Uterus (tissue), 4 donors: ENCODE data around the gene AKNA. TPM values are rescaled to one million over a fixed set of nuclear protein-coding genes. Genes with fewer than 3 reads are reported as not detected.

Source experiments
- DNase-seq, 2 donors: peaks; one replicate each; pipeline ENCODE4 v3.0.0-alpha.2; 2019 to 2020
- H3K27ac ChIP-seq, 2 donors: fragments of 200-600 bp; sonication (generic); 1 replicate in 1 of 2; 2 replicates in 1 of 2; pipeline ENCODE4 v1.5.1; 2016 to 2018
- H3K27me3 ChIP-seq, 2 donors: fragments of 200-600 bp; sonication (generic); one replicate each; pipeline ENCODE4 v1.5.1; 2018 to 2019; ENCODE audit warnings: control low read depth in 1 of 2
- H3K36me3 ChIP-seq, 2 donors: fragments of 200-600 bp; sonication (generic); one replicate each; pipeline ENCODE4 v1.5.1; 2019; ENCODE audit warnings: control low read depth in 1 of 2
- H3K4me1 ChIP-seq, 2 donors: fragments of 200-600 bp; sonication (generic); one replicate each; pipeline ENCODE4 v1.5.1; 2018 to 2019; ENCODE audit warnings: control low read depth in 1 of 2
- H3K4me3 ChIP-seq, 2 donors: fragments of 200-600 bp; sonication (generic); 1 replicate in 1 of 2; 2 replicates in 1 of 2; pipeline ENCODE4 v1.5.1; 2018 to 2019; ENCODE audit warnings: mild to moderate bottlenecking in 1 of 2
- H3K9me3 ChIP-seq, 2 donors: fragments of 200-600 bp; sonication (generic); one replicate each; pipeline ENCODE4 v1.5.1; 2019; ENCODE audit warnings: control low read depth in 1 of 2
- CTCF ChIP-seq, 4 experiments: fragments of 200-600 bp in 2 of 4; fragments of 450-650 bp in 2 of 4; sonication (generic) in 2 of 4; IDR thresholded peaks; one replicate each; pipeline ENCODE4 v1.5.1; 2016 to 2019; ENCODE audit warnings: antibody characterized with exemption in 4 of 4, mild to moderate bottlenecking in 2 of 4, moderate library complexity in 1 of 4
- POLR2A ChIP-seq, 2 donors: fragments of 450-650 bp; IDR thresholded peaks; one replicate each; pipeline ENCODE4 v1.6.1; 2016; ENCODE audit warnings: antibody characterized with exemption in 2 of 2, mild to moderate bottlenecking in 1 of 2, moderate library complexity in 1 of 2
- intact Hi-C: fragments of 100-400 bp; cut with DNase I; formaldehyde crosslinking; loops from one replicate; pipeline ENCODE4 v1.15.1; 2023; ENCODE audit warnings: low total_unique reads
- total RNA-seq, 4 donors: library from RNA; depleted of rRNA in 3 of 4; stranded (reverse); fragments of >200 nt in 3 of 4; gene quantifications; one replicate each; pipeline versions ENCODE4 v1.1.0 to v1.2.4, GENCODE V29; 2014 to 2023
- donor health status: DM: yes; HTN: yes; CAD: no.

The AKNA gene
- total RNA-seq, 4 donors from 2014 or later: 24.1 to 123 (median 34.3) TPM

- intact Hi-C loops: loop anchor here (2.0 kb wide), 1 partner anchor 137 kb away; the partner anchor contains the start of gene COL27A1
- Histone ChIP-seq H3K27ac (no peak overlapping the region), H3K4me3 (no peak overlapping the region), H3K27me3 (no peaks in the 10 kb centered on the region), H3K4me1 (no peaks in the 10 kb centered on the region), H3K9me3 (no peaks in the 10 kb centered on the region), H3K36me3 (no peaks in the 10 kb centered on the region)
- DNase-seq: peak; percentile 5 to 9
- no peak for TF ChIP-seq CTCF (IDR thresholded peaks at IDR 0.05)
- TF ChIP-seq POLR2A (IDR thresholded peaks at IDR 0.05): no peak
Measured at GRCh38 chr9:114291886-114292590, 95.7 kb downstream of the AKNA start.

GRCh38 chr9:114291064-114291474, 96.7 kb downstream of the AKNA start:
- intact Hi-C loops: loop anchor here (2.0 kb wide), 1 partner anchor 136 kb away; the partner anchor contains the start of gene COL27A1
- TF ChIP-seq POLR2A (IDR thresholded peaks at IDR 0.05) (no peak), CTCF (IDR thresholded peaks at IDR 0.05) (peak; percentile 87 to 94 (median 88))
- no peaks in the 10 kb centered on the region for H3K27me3 ChIP-seq
- DNase-seq: peak; percentile 76 to 82
- H3K36me3 ChIP-seq: no peaks in the 10 kb centered on the region
- H3K4me1 ChIP-seq: no peaks in the 10 kb centered on the region
- no peak overlapping the region for H3K27ac ChIP-seq
- no peaks in the 10 kb centered on the region for H3K9me3 ChIP-seq
- no peak overlapping the region for H3K4me3 ChIP-seq

- TF ChIP-seq POLR2A (IDR thresholded peaks at IDR 0.05) (no peak), CTCF (IDR thresholded peaks at IDR 0.05) (no peak)
- Histone ChIP-seq H3K36me3 (no peaks in the 10 kb centered on the region), H3K27me3 (no peaks in the 10 kb centered on the region), H3K4me1 (no peaks in the 10 kb centered on the region), H3K9me3 (no peaks in the 10 kb centered on the region), H3K4me3 (no peak overlapping the region), H3K27ac (no peak overlapping the region)
- intact Hi-C loops: loop anchor here (2.0 kb wide), 1 partner anchor 136 kb away; the partner anchor contains the start of gene COL27A1
- DNase-seq: no peak
Measured at GRCh38 chr9:114290561-114290986, 97.2 kb downstream of the AKNA start.

- peak; percentile 14 to 16 for DNase-seq
- no peaks in the 10 kb centered on the region for H3K27me3 ChIP-seq
- H3K27ac ChIP-seq: no peak overlapping the region
- H3K36me3 ChIP-seq: no peaks in the 10 kb centered on the region
- no peaks in the 10 kb centered on the region for H3K4me1 ChIP-seq
- H3K9me3 ChIP-seq: no peaks in the 10 kb centered on the region
- TF ChIP-seq CTCF (IDR thresholded peaks at IDR 0.05): no peak
- no peak for TF ChIP-seq POLR2A (IDR thresholded peaks at IDR 0.05)
- intact Hi-C loops: loop anchor here (2.0 kb wide), 1 partner anchor 135 kb away; the partner anchor contains the start of gene COL27A1
- no peak overlapping the region for H3K4me3 ChIP-seq
Measured at GRCh38 chr9:114289571-114290481, 98.0 kb downstream of the AKNA start.
